Neuronal stem cell (in vitro differentiated cells): Measurements from ENCODE around the gene FKBP2.

Source experiments
- DNase-seq: peaks from one replicate; pipeline ENCODE4 v3.0.0-alpha.2; 2013; ENCODE audit warnings: low spot score
- H2AFZ ChIP-seq: one replicate; pipeline ENCODE4 v1.6.1; 2013; ENCODE audit warnings: mild to moderate bottlenecking, low read length, inconsistent platforms
- H2AK5ac ChIP-seq: 2 replicates; pipeline ENCODE4 v1.6.1; 2013; ENCODE audit warnings: low read depth, mild to moderate bottlenecking, inconsistent platforms, low read length, moderate library complexity, mixed read lengths
- H2BK120ac ChIP-seq: 2 replicates; pipeline ENCODE4 v1.6.1; 2013; ENCODE audit warnings: low read depth, mild to moderate bottlenecking, inconsistent platforms, low read length, moderate library complexity, mixed read lengths
- H2BK12ac ChIP-seq: one replicate; pipeline ENCODE4 v1.6.1; 2013; ENCODE audit warnings: low read length, inconsistent platforms
- H2BK15ac ChIP-seq: 2 replicates; pipeline ENCODE4 v1.6.1; 2013; ENCODE audit warnings: mild to moderate bottlenecking, low read length, inconsistent platforms, mixed read lengths
- H2BK5ac ChIP-seq: one replicate; pipeline ENCODE4 v1.6.1; 2013; ENCODE audit warnings: inconsistent platforms, mild to moderate bottlenecking, low read length, moderate library complexity
- H3K14ac ChIP-seq: one replicate; pipeline ENCODE4 v1.6.1; 2013; ENCODE audit warnings: low read length, inconsistent platforms
- H3K18ac ChIP-seq: 2 replicates; pipeline ENCODE4 v1.6.1; 2013; ENCODE audit warnings: low read length, inconsistent platforms
- H3K23ac ChIP-seq: 2 replicates; pipeline ENCODE4 v1.6.1; 2013; ENCODE audit warnings: low read depth, mild to moderate bottlenecking, mixed read lengths, low read length, inconsistent platforms; ENCODE audit not compliant: poor library complexity
- H3K27ac ChIP-seq: replicated peaks from 3 replicates; pipeline ENCODE4 v1.5.1; 2013; ENCODE audit warnings: low read length, inconsistent platforms
- H3K27me3 ChIP-seq, 3 experiments: 2 replicates each; pipeline ENCODE4 v1.6.1; 2013; ENCODE audit warnings: low read length in 3 of 3, mild to moderate bottlenecking in 2 of 3, inconsistent platforms in 1 of 3, low read depth in 1 of 3, mixed read lengths in 1 of 3, moderate library complexity in 1 of 3; ENCODE audit not compliant: control insufficient read depth in 3 of 3, insufficient read depth in 3 of 3
- H3K36me3 ChIP-seq, 2 donors: replicated peaks in 1 of 2; 2 replicates each; pipeline ENCODE4 v1.6.1; 2013; ENCODE audit warnings: low read length in 2 of 2; ENCODE audit not compliant: control insufficient read depth in 2 of 2, insufficient read depth in 2 of 2
- H3K4ac ChIP-seq: 2 replicates; pipeline ENCODE4 v1.6.1; 2013; ENCODE audit warnings: inconsistent platforms, mild to moderate bottlenecking, low read length, moderate library complexity
- H3K4me1 ChIP-seq, 2 donors: 1 replicate in 1 of 2; 2 replicates in 1 of 2; pipeline ENCODE4 v1.6.1; 2013; ENCODE audit warnings: low read length in 2 of 2, low read depth in 1 of 2; ENCODE audit not compliant: control insufficient read depth in 2 of 2, insufficient read depth in 1 of 2
- H3K4me2 ChIP-seq: one replicate; pipeline ENCODE4 v1.6.1; 2013; ENCODE audit warnings: mild to moderate bottlenecking, low read length, inconsistent platforms; ENCODE audit not compliant: insufficient read depth, poor library complexity, severe bottlenecking
- H3K4me3 ChIP-seq, 2 donors: 2 replicates each; pipeline ENCODE4 v1.5.1; 2013; ENCODE audit warnings: low read length in 2 of 2, mild to moderate bottlenecking in 2 of 2, inconsistent platforms in 1 of 2, moderate library complexity in 1 of 2
- H3K79me1 ChIP-seq: one replicate; pipeline ENCODE4 v1.6.1; 2013; ENCODE audit warnings: low read depth, mild to moderate bottlenecking, inconsistent platforms, low read length, moderate library complexity
- H3K9ac ChIP-seq: one replicate; pipeline ENCODE4 v1.6.1; 2013; ENCODE audit warnings: mild to moderate bottlenecking, low read depth, low read length, inconsistent platforms; ENCODE audit not compliant: poor library complexity
- H3K9me3 ChIP-seq, 2 donors: replicated peaks in 1 of 2; 2 replicates each; pipeline versions ENCODE3 to v1.6.1; 2013; ENCODE audit warnings: low read length in 2 of 2, mild to moderate bottlenecking in 2 of 2, inconsistent platforms in 1 of 2, low read depth in 1 of 2, mixed read lengths in 1 of 2, moderate library complexity in 1 of 2; ENCODE audit not compliant: control insufficient read depth in 2 of 2, insufficient read depth in 1 of 2
- H4K8ac ChIP-seq: one replicate; pipeline ENCODE4 v1.6.1; 2013; ENCODE audit warnings: low read depth, mild to moderate bottlenecking, inconsistent platforms, low read length, moderate library complexity
- H4K91ac ChIP-seq: one replicate; pipeline ENCODE4 v1.6.1; 2013; ENCODE audit warnings: low read length, low read depth, mild to moderate bottlenecking, inconsistent platforms; ENCODE audit not compliant: poor library complexity
- WGBS, 2 donors: extraction: QIAGEN DNeasy Blood & Tissue Kit; methylation state at CpG; one replicate each; pipeline ENCODE4 v1.1.7; 2013; ENCODE audit warnings: missing lambda C conversion rate in 2 of 2, mixed read lengths in 1 of 2; ENCODE audit not compliant: insufficient read length in 2 of 2, insufficient replicate concordance in 1 of 2; ENCODE audit errors: extremely low coverage in 2 of 2; 5-methylcytosine and 5-hydroxymethylcytosine counted together

Gene FKBP2

DNA sequence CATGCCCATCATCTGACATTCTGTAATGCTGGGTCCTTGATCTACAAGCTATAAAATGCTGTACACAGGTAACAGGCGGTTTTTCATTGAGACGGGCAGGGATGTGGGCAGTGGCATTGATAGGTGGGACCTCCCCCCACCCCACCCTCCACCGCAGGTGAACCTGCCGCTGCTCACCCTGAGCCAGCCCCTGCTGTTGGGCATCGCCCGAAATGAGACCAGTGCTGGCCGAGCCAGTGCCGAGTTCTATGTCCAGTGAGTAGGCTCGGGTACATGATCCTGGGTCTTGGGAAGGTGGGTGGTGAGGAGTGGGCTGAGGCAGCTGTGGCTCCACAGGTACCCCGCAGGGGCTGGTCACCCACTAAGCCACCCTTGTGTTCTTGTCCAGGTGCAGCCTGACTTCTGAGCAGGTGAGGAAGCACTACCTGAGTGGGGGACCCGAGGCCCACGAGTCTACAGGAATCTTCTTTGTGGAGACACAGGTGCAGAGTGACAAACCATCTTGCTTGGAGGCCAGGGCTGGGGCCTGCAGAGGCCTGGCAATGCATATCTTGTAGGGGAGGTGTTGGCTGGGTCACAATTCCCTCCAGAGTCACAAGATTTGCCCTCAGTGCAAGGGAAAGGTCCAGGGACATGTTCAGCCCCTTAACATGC is 11.7 kb upstream of the FKBP2 start:
- H3K9me3 ChIP-seq = no peaks in the 10 kb centered on the region
- H2AFZ ChIP-seq = no peak overlapping the region
- H3K36me3 ChIP-seq = peaks cover 0 to 9% of the 10 kb centered on the region in 2 donors
- no peak overlapping the region for H4K8ac ChIP-seq
- DNase-seq = no peak
- H4K91ac ChIP-seq = no peak overlapping the region
- H2AK5ac ChIP-seq = peak overlapping the region; percentile 83
- no peak overlapping the region for H2BK12ac ChIP-seq
- no peak overlapping the region for H2BK5ac ChIP-seq
- peak overlapping the region; percentile 73 for H3K9ac ChIP-seq
- no peak overlapping the region for H3K4me2 ChIP-seq
- H2BK120ac ChIP-seq = no peak overlapping the region
- peaks cover 0 to 27% (median 0%) of the 10 kb centered on the region in 3 experiments for H3K27me3 ChIP-seq
- H3K23ac ChIP-seq = peak overlapping the region; percentile 37
- peaks cover 23 to 25% of the 10 kb centered on the region in 2 donors for H3K4me1 ChIP-seq
- WGBS, 2 donors = no CpG with 5 or more reads among the region's 12 CpGs
- H3K14ac ChIP-seq = no peak overlapping the region
- H3K18ac ChIP-seq = peak overlapping the region; percentile 15
- H2BK15ac ChIP-seq = peak overlapping the region; percentile 43
- no peak overlapping the region for H3K27ac ChIP-seq
- no peak overlapping the region for H3K4ac ChIP-seq
- H3K4me3 ChIP-seq = peak overlapping the region in 1 of 2 donors; percentile 72
- peaks cover 3% of the 10 kb centered on the region for H3K79me1 ChIP-seq

DNA sequence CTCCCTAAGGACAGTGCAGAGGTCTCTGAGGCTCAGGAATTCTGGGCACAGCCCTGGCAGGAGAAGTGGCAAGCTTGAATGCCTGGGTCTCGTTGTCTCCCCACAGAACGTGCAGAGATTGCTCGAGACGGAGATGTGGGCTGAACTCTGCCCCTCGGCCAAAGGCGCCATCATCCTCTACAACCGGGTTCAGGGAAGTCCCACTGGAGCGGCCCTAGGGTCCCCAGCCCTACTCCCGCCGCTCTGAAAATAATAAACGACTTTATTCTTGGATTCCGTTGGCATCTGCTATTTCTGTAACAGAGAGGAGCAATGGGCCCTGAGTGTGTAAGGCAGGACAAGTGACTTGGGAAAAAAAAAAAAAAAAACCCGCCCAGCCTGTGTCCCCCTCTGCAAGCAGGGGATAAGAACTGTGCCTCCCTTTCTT is 11.1 kb upstream of the FKBP2 start:
- no peak for DNase-seq
- no peak overlapping the region for H4K8ac ChIP-seq
- H2BK15ac ChIP-seq = peak overlapping the region; percentile 43
- peaks cover 23 to 25% of the 10 kb centered on the region in 2 donors for H3K4me1 ChIP-seq
- H3K4me3 ChIP-seq = peak overlapping the region; percentile 72 to 75
- peak overlapping the region; percentile 45 for H3K27ac ChIP-seq
- WGBS, 2 donors = no CpG with 5 or more reads among the region's 13 CpGs
- H2AK5ac ChIP-seq = peak overlapping the region; percentile 83
- H2AFZ ChIP-seq = peak overlapping the region; percentile 91
- H2BK120ac ChIP-seq = no peak overlapping the region
- no peak overlapping the region for H2BK12ac ChIP-seq
- H3K4ac ChIP-seq = no peak overlapping the region
- peaks cover 0 to 5% of the 10 kb centered on the region in 2 donors for H3K36me3 ChIP-seq
- H3K79me1 ChIP-seq = peaks cover 3% of the 10 kb centered on the region
- no peak overlapping the region for H3K9ac ChIP-seq
- H3K27me3 ChIP-seq = peaks cover 0 to 27% (median 0%) of the 10 kb centered on the region in 3 experiments
- no peak overlapping the region for H2BK5ac ChIP-seq
- no peak overlapping the region for H3K23ac ChIP-seq
- H3K18ac ChIP-seq = no peak overlapping the region
- H3K9me3 ChIP-seq = no peaks in the 10 kb centered on the region
- H3K4me2 ChIP-seq = peak overlapping the region; percentile 59
- H3K14ac ChIP-seq = no peak overlapping the region
- no peak overlapping the region for H4K91ac ChIP-seq

DNA sequence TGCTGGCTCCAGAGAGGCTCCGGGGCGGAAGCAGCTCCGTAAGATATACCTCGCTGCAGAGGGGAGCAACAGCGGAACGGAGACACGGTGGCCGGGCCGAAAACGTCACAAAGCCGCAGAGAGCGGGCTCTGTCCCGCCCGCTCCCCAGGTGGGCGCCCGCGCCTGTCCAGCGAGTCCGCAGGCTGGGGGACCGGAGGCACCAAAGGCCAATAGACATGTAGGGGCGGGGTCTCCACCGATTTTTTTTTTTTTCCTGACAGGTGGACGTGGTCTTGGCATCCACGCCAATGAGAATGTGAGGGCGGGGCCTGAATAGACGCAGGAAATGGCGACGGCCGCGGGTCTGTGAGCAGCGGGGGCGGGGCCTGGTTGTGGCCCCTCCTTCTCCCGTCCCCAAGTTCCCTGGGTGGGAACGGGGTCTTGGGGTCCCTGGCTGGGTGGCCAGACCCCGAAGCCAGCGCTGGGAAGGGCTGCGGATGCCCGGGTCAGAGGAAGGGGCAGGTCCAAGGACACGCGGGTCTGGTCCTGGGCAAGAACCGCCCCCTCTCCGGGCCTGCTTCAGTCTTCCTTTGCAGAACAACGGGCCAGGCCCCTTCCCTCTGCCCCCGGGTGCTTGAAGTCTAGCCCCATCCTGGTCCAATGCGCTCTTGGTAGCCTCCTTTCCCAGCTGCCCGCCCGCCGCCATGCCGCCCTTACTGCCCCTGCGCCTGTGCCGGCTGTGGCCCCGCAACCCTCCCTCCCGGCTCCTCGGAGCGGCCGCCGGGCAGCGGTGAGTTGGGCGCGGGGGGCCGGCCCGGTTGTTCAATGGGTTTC is 10.5 kb upstream of the FKBP2 start, which contains the start of gene DNAJC4:
Gene DNAJC4 (plus strand): TSS at position 378 of the 814 bp plus-strand sequence. CDS start 307 bp downstream, at position 685.
- WGBS, 2 donors = no CpG with 5 or more reads among the region's 62 CpGs
- Histone ChIP-seq H3K4ac (no peak within 1 kb of the TSS), H4K8ac (no peak within 1 kb of the TSS), H2BK12ac (peak within 1 kb of the TSS; percentile 95), H3K23ac (peak within 1 kb of the TSS; percentile 90), H4K91ac (no peak within 1 kb of the TSS), H2BK120ac (peak within 1 kb of the TSS; percentile 88), H3K18ac (peak within 1 kb of the TSS; percentile 94), H3K4me3 (peak within 1 kb of the TSS; percentile 72 to 86), H2AFZ (peak within 1 kb of the TSS; percentile 91), H3K27me3 (peaks cover 0 to 32% (median 0%) of the 10 kb centered on the region in 3 experiments), H3K9ac (peak within 1 kb of the TSS; percentile 95), H3K79me1 (peaks cover 3% of the 10 kb centered on the region), H3K36me3 (peaks cover 0 to 5% of the 10 kb centered on the region in 2 donors), H2BK5ac (no peak within 1 kb of the TSS), H3K4me1 (peaks cover 18 to 21% of the 10 kb centered on the region in 2 donors), H3K9me3 (no peaks in the 10 kb centered on the region), H3K14ac (peak within 1 kb of the TSS; percentile 83), H2AK5ac (peak within 1 kb of the TSS; percentile 83), H3K4me2 (peak within 1 kb of the TSS; percentile 59), H3K27ac (peak within 1 kb of the TSS; percentile 45), H2BK15ac (peak within 1 kb of the TSS; percentile 80)
- peak; percentile 95 for DNase-seq

GRCh38 chr11:64230985-64231365 is 9.9 kb upstream of the FKBP2 start:
- no peak for DNase-seq
- Histone ChIP-seq H2BK12ac (no peak overlapping the region), H4K91ac (no peak overlapping the region), H3K36me3 (peaks cover 0 to 5% of the 10 kb centered on the region in 2 donors), H3K4me3 (peak overlapping the region; percentile 72 to 86), H3K27me3 (peaks cover 0 to 36% (median 0%) of the 10 kb centered on the region in 3 experiments), H2BK120ac (peak overlapping the region; percentile 88), H3K18ac (peak overlapping the region; percentile 94), H4K8ac (no peak overlapping the region), H3K4me2 (peak overlapping the region; percentile 59), H2AFZ (peak overlapping the region; percentile 91), H3K4me1 (peaks cover 18 to 20% of the 10 kb centered on the region in 2 donors), H3K4ac (no peak overlapping the region), H2BK5ac (no peak overlapping the region), H3K9me3 (no peaks in the 10 kb centered on the region), H2AK5ac (no peak overlapping the region), H3K23ac (no peak overlapping the region), H3K27ac (no peak overlapping the region), H3K79me1 (peaks cover 6% of the 10 kb centered on the region), H3K14ac (no peak overlapping the region), H2BK15ac (no peak overlapping the region), H3K9ac (peak overlapping the region; percentile 95)
- WGBS, 2 donors = no CpG with 5 or more reads among the region's 8 CpGs
